ENCODE data around the gene TNPO3. TPM values are rescaled to one million over a fixed set of nuclear protein-coding genes. Genes with fewer than 3 reads are reported as not detected.

Gene TNPO3
- total RNA-seq, 1 donor from 2014 or later, result 31.9 TPM

DNA sequence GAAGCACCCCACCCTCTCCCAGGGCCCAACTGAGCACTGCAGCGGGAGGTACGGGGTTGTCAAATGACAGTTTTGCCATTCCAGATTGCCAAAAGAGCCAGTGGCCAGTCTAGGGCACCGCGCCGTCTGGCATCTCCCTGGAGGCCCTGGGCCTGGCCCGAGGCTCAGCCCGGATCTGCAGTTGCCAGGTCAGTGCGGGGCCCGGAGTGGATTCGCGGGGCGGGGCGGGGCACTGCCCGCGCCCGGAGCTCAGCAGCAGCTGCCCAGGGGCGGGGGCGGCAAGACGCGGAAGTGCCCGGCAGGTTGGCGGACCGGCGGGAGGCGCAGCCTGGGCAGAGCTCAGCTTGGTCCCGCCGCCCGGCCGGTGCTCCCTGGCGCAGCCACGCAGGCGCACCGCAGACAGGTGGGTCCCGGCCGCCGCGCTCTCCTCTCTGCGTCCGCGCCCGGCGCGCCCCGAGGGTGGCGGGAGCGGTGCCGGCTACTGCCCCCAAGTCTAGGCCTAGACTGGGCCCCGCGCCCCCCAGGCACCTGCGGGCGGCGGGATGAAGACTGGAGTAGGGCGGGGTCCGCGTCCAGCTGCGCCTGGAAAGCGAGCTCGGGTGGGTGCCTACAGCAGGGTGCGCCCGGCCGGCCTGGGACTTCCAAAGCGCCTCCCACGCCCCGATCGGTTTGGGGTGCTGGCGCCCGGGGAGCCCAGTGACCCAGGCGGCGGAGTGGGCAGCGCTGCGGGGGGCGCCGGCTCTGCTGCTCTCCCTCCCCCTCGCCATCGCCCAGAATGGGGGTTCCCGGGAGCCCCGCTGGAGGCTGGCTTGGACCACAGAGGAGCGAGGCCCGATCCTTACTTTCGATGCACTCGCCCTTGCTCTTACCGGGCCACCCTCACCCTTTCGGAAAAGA is 117.0 kb downstream of the TNPO3 start, which contains the start of gene IRF5:
Gene IRF5 (plus strand): TSS at position 281 of the 897 bp plus-strand sequence. CDS start 4,155 bp downstream, outside the sequence.
- ATAC-seq, result peak; percentile 46

DNA sequence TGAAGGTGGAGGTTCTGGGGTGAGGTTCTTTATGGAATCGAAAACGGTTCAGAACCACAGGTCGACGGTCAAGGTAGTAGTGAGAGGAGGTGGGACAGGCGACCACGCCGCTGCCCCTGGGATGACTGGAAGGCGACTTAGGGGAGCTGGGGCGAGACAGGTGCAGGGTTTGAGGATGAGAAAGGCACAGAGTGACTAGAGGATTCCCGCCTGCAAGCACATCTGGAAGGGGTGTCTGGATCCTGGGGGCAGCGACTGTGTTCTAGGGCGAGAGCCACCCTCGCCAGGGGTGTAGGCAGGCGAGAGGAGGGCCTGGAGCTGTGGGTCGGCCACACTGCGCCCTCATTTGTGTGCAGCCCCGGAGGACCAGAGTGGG is 117.7 kb downstream of the TNPO3 start:
- ATAC-seq, result no peak

DNA sequence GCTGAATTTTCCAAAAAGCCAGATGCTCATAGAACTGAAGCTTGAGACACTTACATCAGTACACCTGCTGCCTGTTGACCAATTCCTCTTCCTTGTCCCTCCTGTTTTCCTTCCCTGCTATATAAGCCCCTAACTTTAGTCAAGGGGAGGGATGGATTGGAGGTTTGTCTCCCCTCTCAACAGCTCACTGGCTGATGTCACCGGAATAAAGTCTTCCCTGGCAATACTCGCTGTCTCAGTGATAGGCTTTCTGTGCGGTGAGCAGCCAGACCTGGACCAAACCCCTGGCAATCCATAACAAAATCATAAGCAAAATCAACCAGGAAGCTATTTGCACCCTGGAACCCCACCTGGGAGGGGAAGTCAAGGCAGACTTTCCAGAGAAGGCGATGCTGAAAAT is 118.1 kb downstream of the TNPO3 start:
- ATAC-seq, result no peak

DNA sequence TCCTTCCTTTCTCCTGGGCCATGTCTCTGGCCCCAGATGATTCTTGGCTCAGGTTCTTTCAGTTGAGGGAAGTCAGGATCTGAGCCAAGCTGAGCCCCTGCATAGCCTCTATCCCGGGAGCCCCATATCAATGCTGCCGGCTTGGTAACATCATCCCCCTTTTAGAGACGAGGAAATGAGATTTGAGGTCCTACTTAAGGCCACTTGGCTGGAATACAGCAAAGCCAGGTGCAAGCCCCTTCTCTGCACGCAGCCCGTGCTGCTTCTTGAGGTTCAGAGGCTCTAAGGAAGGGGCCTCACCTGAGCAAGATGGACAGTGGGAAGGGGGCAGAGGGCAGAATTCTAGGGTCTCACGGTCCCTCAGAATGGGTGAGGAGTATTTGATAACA is 119.6 kb downstream of the TNPO3 start:
- ATAC-seq, result no peak

DNA sequence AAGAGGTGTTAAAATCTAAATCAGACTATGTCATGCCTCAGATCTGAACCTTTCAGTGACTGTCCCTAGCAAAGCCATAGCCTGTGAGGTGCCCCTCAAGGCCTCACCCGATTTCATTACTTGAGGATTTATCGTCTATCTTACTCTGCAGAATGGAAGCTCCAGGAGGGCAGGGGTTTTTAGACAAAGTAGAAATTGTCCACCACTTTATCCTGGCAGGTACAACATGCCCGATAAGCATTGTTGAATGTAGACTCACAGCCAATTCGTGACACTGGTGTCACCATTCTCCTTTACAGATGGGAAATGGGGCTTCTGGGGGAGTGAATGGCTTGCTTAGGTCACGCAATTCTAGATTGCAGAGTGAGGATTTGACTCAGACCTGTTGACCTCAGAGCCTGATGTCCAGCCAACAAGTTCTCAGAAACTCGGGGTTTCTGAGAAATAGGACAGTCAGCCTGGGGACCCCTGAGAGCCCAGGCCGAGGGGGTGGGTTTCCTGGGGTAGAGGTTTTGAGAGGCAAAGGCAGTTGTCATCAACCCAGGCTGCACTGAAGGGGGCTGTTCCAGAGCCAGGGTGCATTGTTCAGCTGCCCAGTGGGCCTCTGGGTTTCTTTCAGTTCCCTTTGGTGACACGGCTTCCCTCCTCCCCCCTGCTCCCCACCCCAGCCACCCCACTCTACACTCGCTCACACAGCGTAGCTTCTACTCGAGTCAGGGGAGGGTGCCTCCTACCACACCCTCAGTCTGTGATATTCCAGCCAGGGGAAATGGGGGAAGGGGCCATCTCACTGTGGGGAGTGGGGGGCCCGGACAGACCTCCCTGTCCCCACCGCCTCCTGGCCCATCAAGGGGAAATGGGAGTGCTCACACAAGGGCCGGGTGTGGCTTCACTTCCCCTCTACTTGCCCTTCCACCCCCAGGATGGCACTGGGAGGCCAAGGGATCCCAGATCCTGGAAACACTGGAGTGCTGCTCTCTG is 120.3 kb downstream of the TNPO3 start:
- no peak for ATAC-seq

DNA sequence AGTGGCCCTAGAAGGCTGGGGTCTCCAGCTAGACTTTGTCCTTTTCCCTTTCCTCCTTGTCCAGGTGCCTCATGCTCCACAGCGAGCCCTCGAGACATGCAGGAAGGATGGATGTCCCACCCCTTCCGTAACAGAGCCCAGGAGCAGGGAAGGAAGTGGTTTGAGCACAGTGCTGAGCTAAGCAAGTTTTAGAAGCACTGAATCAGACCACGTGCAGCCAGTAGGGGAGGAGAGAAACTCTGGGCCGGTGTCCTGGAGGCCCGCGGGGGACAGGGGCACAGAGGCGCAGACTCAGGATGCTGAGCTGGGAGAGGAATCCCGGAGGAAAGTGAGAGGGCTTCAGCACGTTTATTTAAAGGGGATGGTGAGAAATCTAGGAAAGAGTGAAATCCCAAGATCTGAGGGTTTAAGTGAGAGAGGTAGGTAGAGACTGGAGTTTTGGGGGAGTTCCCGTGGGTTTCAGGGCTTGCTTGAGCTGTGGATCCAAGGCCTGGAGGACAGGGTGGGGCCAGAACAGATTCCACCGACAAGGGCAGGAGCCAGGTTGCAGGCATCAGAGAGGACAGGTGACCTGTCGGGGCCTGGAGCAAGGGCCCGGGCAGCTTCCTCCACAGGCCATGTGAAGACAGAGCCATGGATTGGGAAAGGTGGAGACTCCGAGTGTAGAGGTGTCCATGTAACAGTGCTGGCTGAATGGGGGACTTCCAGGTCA is 121.6 kb downstream of the TNPO3 start:
- peak; percentile 21 for ATAC-seq

DNA sequence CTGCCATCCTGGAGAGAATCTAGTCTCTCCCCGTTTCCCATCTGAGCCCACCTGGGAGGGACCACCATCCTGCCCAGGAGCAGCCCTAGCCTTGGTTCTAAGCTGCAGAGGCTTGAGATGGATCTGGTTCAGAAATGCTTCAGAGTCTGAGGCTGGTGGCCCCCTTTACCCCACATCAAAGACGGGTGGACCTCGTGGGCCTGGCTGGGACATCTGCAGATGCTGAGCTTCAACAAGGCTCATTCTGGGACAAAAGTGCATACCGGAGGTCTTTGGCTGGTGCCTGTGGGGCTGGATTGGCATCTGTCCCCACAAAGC is 122.1 kb downstream of the TNPO3 start:
- no peak for ATAC-seq

DNA sequence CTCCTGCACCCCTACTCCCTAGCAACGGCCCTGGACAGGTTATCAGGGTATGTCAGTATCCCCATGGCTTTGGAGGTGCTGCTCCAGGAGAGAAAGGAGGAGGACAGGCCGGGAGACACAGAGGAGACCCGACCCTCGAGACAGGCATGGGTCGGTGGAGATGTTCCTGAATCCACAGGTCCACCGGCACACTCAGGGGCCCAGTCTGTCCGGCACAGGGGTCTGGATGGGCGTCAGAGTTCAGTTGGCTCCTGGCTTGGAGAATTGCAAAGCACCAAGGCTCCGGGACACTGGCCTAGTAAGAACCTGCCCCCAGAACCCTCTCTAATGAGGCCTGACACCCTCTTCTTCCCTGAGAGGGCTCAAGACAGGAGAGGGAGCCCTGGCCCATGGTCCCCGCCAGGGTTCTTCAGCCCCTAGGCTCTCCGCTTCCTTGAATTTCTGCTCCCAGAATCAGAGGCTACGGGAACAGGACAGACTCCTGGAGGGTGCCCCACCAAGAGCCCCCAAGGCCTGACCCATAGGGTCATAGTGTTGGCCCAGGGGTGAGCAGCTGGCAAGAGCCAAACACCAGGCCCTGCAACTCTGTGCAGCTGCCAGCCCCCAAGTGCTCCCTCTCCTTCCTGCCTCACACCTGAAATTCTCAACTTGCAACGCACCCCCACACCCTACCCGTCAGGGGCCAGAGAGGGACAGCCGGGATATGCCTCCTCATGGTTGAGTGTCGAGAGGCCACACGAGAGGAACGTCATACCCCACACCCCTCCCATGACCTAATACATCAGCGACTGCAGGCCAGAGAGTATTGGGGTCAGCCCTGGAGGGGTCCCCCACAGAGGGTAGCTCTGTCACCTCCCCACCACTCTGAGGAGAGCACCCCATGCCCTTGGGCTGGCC is 122.7 kb downstream of the TNPO3 start:
- no peak for ATAC-seq

DNA sequence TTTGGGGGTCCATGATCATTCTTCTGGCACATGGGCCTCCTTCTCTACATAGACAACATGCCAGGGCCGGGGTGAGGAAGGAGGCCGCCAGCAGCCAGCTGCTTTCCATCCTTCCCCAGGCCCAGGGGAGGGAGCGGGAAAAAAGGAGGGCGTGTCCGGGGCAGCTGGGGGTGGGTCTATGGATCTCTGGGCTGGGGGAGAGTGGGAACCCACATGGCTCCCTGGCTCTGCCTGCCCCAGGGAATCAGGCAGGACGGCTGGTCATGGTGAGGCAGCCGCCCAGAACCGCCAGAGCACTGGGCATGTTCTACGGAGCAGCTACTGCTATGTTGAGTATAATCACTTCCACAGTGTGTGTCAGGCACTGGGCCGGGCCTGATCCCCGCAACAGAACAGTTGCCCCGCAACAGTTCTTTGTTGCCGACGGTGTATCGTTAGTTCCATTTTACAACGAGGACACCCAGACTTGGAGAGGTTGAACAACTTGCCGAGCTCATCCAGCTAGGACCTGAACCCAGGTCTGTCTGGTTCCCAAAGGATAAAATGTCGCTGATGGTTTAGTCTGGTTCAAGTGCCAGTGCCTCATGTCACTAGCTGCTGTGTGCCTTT is 123.6 kb downstream of the TNPO3 start:
- ATAC-seq, result no peak

DNA sequence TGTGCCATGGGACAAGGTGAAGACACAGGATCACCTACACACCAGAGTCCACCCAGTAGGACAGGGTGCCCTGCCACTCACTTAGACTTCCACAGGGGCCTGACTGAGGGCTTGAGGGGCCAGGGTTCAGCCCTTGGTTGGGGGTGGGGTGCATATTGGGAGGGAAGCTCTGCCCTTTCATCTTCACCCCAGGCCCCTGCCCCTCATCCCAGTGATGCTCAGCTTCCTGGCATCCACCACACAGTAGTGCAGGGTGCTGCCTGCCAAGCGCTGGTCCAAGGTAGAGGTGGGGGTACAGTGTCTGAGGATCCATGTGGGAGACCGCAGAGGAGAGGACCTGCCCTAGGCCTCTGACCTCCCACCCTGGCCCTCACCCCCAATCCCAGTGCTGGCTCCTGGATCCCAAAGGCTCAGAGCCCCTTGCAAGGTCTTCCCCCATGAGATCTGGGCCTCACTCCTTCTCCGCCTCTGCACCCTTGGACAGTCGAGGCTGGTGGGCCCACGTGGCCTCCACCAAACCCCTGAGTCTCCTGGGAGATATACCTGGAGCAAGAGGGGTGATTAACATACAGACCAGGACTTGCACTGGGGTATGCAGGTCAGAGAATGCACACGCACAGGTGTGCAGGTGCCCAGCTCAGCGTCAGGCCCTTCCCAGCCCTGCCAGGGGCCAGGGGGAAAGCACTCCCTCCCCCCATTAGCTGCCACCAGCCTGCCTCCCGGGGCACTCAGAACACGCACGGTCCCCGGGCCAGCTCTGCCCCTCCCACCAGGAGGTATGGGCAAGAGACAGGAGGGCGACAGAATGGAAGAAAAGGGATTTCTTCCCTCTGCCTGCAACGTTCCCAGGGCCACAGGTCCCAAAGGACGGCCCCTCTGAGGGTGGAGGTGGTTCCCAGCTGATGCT is 125.8 kb downstream of the TNPO3 start:
- no peak for ATAC-seq

DNA sequence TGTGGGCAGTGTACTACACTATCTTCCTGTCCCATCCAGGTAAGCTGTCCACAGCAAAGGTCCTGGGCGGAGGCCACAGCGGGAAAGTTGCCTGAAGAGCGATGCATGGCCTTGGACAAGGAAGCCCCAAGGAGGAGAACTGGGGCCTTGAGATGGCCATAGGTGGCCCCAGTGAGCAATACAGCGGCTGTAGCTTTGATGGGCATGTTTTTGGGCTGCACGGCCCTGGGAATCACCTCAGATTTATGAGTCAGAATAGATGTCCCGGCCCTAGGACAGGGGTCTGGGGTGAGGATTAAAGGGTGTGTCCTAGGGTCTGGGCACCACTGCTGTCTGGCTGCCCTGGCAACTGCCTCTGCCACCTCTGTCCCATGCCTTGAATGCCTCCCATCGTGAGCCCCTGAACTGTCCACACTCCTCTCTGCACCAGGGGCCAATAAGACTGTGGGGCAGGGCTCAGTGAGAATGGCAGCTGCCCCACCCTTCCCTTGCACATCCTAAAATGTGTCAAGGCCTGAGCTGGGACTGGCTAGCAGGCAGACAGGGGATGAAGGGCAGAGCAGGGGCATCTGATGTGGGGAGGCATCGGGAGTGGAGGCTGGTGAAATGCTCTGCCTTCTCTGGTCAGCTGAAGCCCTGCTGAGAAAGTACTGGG is 126.6 kb downstream of the TNPO3 start:
- no peak for ATAC-seq

DNA sequence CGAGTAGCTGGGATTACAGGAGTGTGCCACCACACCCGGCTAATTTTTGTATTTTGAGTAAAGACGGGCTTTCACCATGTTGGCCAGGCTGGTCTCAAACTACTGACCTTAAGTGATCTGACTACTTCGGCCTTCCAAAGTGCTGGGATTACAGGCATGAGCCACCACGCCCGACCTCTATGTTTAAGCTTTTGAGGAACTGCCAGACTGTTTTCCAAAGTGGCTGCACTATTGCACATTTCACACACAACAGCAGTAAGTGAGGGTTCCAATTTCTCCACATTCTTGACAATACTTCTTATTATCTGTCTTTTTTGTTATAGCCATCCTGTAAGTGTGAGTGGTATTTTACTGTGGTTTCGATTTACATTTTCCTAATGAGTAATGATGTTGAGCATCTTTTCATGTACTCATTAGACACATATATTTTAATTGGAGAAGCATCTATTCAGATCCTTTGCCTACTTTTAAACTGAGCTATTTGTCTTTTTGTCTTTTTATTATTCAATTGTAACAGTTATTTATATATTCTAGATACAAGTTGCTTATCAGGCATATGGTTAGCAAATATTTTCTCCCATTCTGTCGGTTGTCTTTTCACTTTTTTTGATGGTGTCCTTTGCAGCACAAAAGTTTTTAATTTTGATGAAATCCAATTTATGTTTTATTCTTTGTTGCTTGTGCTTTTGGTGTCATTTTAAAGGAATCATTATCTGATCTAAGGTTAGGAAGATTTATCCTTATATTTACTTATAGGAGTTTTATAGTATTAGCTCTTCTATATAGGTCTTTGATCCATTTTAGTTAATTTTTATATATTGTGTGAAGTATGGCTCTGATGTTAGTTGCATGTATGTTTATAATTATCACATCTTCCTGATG is 130.0 kb downstream of the TNPO3 start:
- ATAC-seq, result no peak

DNA sequence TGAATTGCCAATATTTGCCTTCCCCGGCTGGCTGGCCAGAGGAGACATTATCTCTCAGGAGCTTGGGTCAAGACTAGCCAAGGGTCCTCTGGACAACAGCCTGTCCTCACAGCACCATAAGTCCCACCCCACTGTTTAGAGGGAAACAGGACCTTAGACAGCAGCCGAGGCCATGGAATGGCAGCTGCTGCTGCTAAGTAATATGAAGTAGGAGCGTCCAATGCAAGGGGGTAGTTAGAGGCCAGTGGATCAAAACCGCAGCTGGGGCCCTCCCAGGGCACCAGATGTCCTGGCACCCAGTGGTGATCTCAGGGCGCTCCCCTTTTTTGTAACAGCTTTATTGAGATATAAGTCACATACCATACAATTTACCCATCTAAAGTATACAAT is 131.5 kb downstream of the TNPO3 start:
- ATAC-seq, result no peak

DNA sequence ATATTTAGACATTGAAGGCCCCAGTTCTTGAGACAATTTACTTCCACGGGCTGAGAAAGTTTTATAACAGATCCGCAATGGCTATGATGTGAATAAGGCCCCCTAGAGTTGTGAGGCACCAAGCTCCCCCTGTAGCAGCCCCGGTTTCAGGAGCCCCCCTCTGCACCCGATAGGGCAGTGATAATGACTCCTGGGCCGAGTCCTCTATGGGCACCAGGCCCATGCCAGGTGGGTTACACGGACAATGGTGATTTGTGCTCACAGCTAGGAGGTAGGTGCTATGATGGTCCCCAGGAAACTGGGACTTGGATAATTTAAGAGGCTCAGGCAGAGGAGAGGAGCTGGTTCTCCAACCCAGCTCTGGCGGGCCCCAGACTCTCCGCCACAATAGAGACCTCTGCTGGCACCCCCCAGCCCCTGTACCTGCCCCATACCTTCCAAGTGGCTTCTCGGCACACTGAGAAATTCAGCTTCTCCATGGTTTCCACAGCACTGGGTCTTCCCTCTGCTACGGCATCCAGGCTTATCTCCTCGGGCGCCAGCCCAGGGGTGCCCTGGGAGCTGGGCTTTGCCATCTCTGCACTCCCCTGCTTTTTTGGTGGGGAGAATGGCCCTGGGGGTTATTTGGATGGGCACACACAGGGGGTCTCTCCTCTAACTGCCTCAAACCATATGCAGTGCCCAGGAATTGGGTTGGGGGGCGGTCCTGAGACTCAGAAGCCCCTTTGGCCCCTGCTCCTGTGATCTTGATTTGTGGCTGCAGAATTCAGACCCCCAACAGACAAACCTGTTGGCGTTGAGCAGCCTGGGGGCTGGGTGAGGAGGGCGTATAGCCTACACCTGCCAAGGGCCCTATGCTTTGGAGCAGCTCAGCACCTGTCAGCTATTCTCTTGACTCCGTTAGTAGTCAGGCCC is 132.2 kb downstream of the TNPO3 start:
- ATAC-seq, result peak; percentile 20

DNA sequence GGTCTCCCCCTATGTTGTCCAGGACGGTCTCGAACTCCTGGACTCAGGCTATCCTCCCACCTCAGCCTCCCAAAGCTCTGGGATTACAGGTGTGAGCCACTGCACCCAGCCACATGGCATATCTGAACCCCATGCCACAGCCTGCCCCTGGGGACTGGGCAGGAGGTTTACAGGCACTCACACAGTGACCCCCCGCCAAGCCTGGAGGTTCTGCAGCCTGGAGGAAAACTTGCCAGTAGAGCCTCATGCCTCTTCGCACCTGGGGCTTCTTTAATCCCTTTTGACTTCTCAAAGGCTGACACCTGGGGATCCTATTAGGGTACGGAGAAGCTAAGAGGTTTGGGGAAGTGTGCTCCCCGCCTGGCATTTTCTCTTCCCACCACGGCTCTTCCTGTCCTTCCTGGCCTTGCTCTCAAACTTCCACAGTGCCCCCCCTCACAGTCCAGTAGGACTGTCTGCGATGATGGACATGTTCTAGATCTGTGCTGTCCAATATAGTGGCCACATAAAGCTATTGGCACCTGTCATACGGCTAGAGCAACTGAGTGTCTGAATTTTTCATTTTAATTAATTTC is 133.0 kb downstream of the TNPO3 start:
- no peak for ATAC-seq

DNA sequence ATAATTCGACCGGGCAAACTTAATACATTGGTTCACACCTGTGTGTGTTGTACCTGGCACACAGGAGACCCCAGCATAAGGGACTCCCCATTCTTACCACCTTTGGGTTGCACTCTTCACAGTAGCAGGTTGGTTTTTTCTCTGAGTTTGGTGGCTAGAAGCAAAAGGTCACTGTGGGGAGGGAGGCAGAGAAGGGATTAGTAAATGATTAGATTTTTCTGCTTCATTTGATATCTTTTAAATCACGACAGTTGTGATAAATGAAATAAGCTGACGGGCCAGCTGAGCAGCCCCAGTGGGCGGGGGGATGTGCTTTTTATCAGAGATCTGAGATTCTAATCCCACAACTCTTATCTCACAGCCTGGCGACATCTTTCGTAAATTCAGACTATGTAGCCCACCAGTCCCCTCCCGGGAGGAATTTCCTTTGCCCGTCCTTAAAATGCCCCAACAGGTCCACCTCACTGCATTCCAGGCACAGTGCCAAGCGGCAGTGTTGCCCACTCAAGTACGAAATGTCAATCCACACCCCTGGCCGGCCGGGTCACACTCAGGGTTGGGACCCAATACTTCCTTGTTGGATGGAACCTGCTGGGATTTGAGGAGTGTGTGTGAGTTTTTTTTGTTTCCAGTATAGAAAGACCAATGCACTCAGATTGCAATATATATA is 133.9 kb downstream of the TNPO3 start:
- no peak for ATAC-seq

All from esophagus mucosa (tissue), 1 donor.